Heart left ventricle (tissue), 16 donors: Measurements from ENCODE around the gene MCF2L. TPM values are rescaled to one million over a fixed set of nuclear protein-coding genes. Genes with fewer than 3 reads are reported as not detected.

Experiments used
- ATAC-seq, 4 donors: fragments of 200-7000 bp; cut with Tn5 transposase; one replicate each; pipeline ENCODE4 v1.9.1; 2020 to 2022; ENCODE audit warnings: moderate library complexity in 4 of 4, mild to moderate bottlenecking in 3 of 4, moderate number of reproducible peaks in 1 of 4
- DNase-seq, 5 donors: peaks; one replicate each; pipeline ENCODE4 v3.0.0-alpha.2; 2020
- H3K27ac ChIP-seq, 12 donors: fragments of 200-600 bp; sonication (generic) in 4 of 12; one replicate each; pipeline versions ENCODE4 v1.5.0 to v1.8.0; 2016 to 2022; ENCODE audit warnings: mild to moderate bottlenecking in 2 of 12
- H3K27me3 ChIP-seq, 9 donors: fragments of 200-600 bp; sonication (generic) in 2 of 9; one replicate each; pipeline versions ENCODE4 v1.5.1 to v1.8.0; 2016 to 2022; ENCODE audit warnings: mild to moderate bottlenecking in 3 of 9
- H3K36me3 ChIP-seq, 9 donors: fragments of 200-600 bp; sonication (generic) in 2 of 9; one replicate each; pipeline versions ENCODE4 v1.5.0 to v1.8.0; 2018 to 2022; ENCODE audit warnings: mild to moderate bottlenecking in 2 of 9
- H3K4me1 ChIP-seq, 12 donors: fragments of 200-600 bp; sonication (generic) in 4 of 12; one replicate each; pipeline versions ENCODE4 v1.5.0 to v1.8.0; 2016 to 2022; ENCODE audit warnings: mild to moderate bottlenecking in 3 of 12
- H3K4me3 ChIP-seq, 12 donors: fragments of 200-600 bp; sonication (generic) in 4 of 12; one replicate each; pipeline versions ENCODE4 v1.5.0 to v1.8.0; 2017 to 2022; ENCODE audit warnings: mild to moderate bottlenecking in 9 of 12, moderate library complexity in 4 of 12
- H3K9me3 ChIP-seq, 12 donors: fragments of 200-600 bp; sonication (generic) in 4 of 12; one replicate each; pipeline versions ENCODE4 v1.5.0 to v1.8.0; 2016 to 2022; ENCODE audit warnings: mild to moderate bottlenecking in 1 of 12
- CTCF ChIP-seq, 12 donors: fragments of 200-600 bp; sonication (generic) in 4 of 12; IDR thresholded peaks; one replicate each; pipeline versions ENCODE4 v1.5.0 to v1.8.0; 2018 to 2022; ENCODE audit warnings: antibody characterized with exemption in 12 of 12, mild to moderate bottlenecking in 5 of 12
- POLR2A ChIP-seq, 2 donors: fragments of 450-650 bp; IDR thresholded peaks; one replicate each; pipeline ENCODE4 v1.6.1; 2017; ENCODE audit warnings: antibody characterized with exemption in 2 of 2, mild to moderate bottlenecking in 2 of 2, moderate library complexity in 2 of 2
- WGBS, 4 donors: extraction: QIAGEN DNeasy Blood & Tissue Kit in 2 of 4; methylation state at CpG; one replicate each; pipeline versions ENCODE4 v1.1.5 to v1.1.7; 2013 to 2018; 5-methylcytosine and 5-hydroxymethylcytosine counted together
- intact Hi-C, 10 donors: fragments of 100-400 bp; cut with DNase I; formaldehyde crosslinking; loops; one replicate each; pipeline versions ENCODE4 v1.11.1 to v1.14.2; 2022
- polyA plus RNA-seq, 2 donors: library from polyadenylated mRNA; stranded (reverse); fragments of 200-250 nt; gene quantifications; one replicate each; pipeline ENCODE4 v1.2.3, GENCODE V29; 2013
- total RNA-seq, 9 donors: library from RNA; depleted of rRNA in 2 of 9; stranded (reverse); fragments of >200 nt in 2 of 9; fragmentation: NEBNext Ultra II Directional in 3 of 9; extraction: Animal tissue kit (Norgen Biotek cat#: 25700) in 3 of 9; gene quantifications; one replicate each; pipeline versions ENCODE4 v1.1.0 to v1.2.4, GENCODE V29; 2016 to 2023
- donor health status: ischemic (EF 13 %, LVEDD 7.1; RV severe dilation, severe dysfunction).
- donor health status: healthy with polysubstance abuse.
- donor health status: DM: no; HTN: yes; CAD: no.
- donor health status: DM: no; HTN: no; CAD: no.
- donor health status: ischemic (EF 25% LVEDD 6.9; RV normal size, moderate dysfunction).
- donor health status: ischemic (EF 25% LVEDD 5.7; RV mildly dilated, moderate dysfunction).
- donor health status: healthy.
- donor health status: DM: yes; HTN: yes; CAD: no.
- donor health status: ischemic (EF 35%, LVEDD 5.7; RV mildly dilated, moderate dysfunction).
- donor health status: nonischemic (EF 11% LVEDD 7.7; RV severe dilation, severe dysfunction).
- donor health status: DM: yes; HTN: yes; CAD: no.
- donor health status: PGD.
- donor health status: ischemic (EF 29% LVEDD 5.4; RV normal size, mild dysfunction).
- donor health status: nonischemic (EF 23%, LVEDD 6.1; RV moderate dilation, normal function).

The MCF2L gene
- total and polyA plus RNA-seq, 11 donors: 26.0 to 61.0 (median 42.7) TPM

- peak in 2 of 5 donors; percentile 10 to 17 for DNase-seq
- Histone ChIP-seq H3K4me1 (peaks cover 0 to 18% (median 4%) of the 10 kb centered on the region in 12 donors), H3K27me3 (peaks cover 0 to 10% (median 0%) of the 10 kb centered on the region in 9 donors), H3K9me3 (no peaks in the 10 kb centered on the region), H3K4me3 (no peak overlapping the region), H3K36me3 (no peaks in the 10 kb centered on the region), H3K27ac (no peak overlapping the region)
- no peak for ATAC-seq
- TF ChIP-seq POLR2A (IDR thresholded peaks at IDR 0.05): no peak
- TF ChIP-seq CTCF (IDR thresholded peaks at IDR 0.05): no peak
- intact Hi-C loops: no loop called here
- WGBS, 4 donors: 83 to 93% (median 89%) methylated on average over 19 of the region's 19 CpGs
These were observed 156.7 kb downstream of the MCF2L start for GRCh38 chr13:113125506-113126264.

GRCh38 chr13:113126265-113127150, 157.5 kb downstream of the MCF2L start:
- 86 to 91% (median 91%) methylated on average over 18 of the region's 18 CpGs for WGBS, 4 donors
- no peaks in the 10 kb centered on the region for H3K9me3 ChIP-seq
- no peak overlapping the region for H3K4me3 ChIP-seq
- H3K27ac ChIP-seq: no peak overlapping the region
- ATAC-seq (no peak), DNase-seq (peak in 2 of 5 donors; percentile 10 to 11)
- no peaks in the 10 kb centered on the region for H3K36me3 ChIP-seq
- intact Hi-C loops: no loop called here
- H3K4me1 ChIP-seq: peaks cover 0 to 18% (median 4%) of the 10 kb centered on the region in 12 donors
- TF ChIP-seq CTCF (IDR thresholded peaks at IDR 0.05) (no peak), POLR2A (IDR thresholded peaks at IDR 0.05) (no peak)
- H3K27me3 ChIP-seq: peaks cover 0 to 10% (median 0%) of the 10 kb centered on the region in 9 donors

GRCh38 chr13:113129480-113129879, 160.5 kb downstream of the MCF2L start:
- ATAC-seq: peak in 2 of 4 donors; percentile 27 to 34
- DNase-seq: no peak

More at GRCh38 chr13:113129480-113129879, 160.5 kb downstream of the MCF2L start:
- no peak for TF ChIP-seq POLR2A (IDR thresholded peaks at IDR 0.05)
- TF ChIP-seq CTCF (IDR thresholded peaks at IDR 0.05): no peak
- H3K9me3 ChIP-seq: no peaks in the 10 kb centered on the region
- peaks cover 0 to 10% (median 0%) of the 10 kb centered on the region in 12 donors for H3K4me1 ChIP-seq
- 60 to 89% (median 72%) methylated on average over 13 to 27 of the region's 27 CpGs for WGBS, 4 donors
- intact Hi-C loops: no loop called here
- no peaks in the 10 kb centered on the region for H3K36me3 ChIP-seq
- H3K27me3 ChIP-seq: peaks cover 0 to 10% (median 0%) of the 10 kb centered on the region in 9 donors
- peak overlapping the region in 1 of 12 donors; percentile 2 for H3K27ac ChIP-seq
- peak overlapping the region in 10 of 12 donors; percentile 2 to 55 (median 44) for H3K4me3 ChIP-seq
